Liver (tissue), 9 donors: Measurements from ENCODE around the gene MDM2. TPM values are rescaled to one million over a fixed set of nuclear protein-coding genes. Genes with fewer than 3 reads are reported as not detected.
A peak's percentile ranks its signal among the peaks of the same experiment; 100 is the strongest.

ENCODE experiments used
- DNase-seq: peaks from one replicate; pipeline ENCODE4 v3.0.0-alpha.2; 2017; ENCODE audit warnings: low spot score
- H3K27ac ChIP-seq, 2 donors: one replicate each; pipeline ENCODE4 v1.7.0; 2013; ENCODE audit warnings: inconsistent platforms in 2 of 2, low read length in 2 of 2, control low read depth in 1 of 2, low read depth in 1 of 2, mild to moderate bottlenecking in 1 of 2
- H3K27me3 ChIP-seq, 4 donors: one replicate each; pipeline versions ENCODE4 v1.6.1 to v1.7.0; 2013; ENCODE audit warnings: low read length in 3 of 4, inconsistent platforms in 1 of 4, mild to moderate bottlenecking in 1 of 4, moderate library complexity in 1 of 4; ENCODE audit not compliant: control insufficient read depth in 4 of 4, insufficient read depth in 4 of 4
- H3K36me3 ChIP-seq, 4 donors: one replicate each; pipeline versions ENCODE4 v1.6.1 to v1.7.0; 2013; ENCODE audit warnings: low read length in 3 of 4, mild to moderate bottlenecking in 3 of 4, low read depth in 1 of 4, moderate library complexity in 1 of 4; ENCODE audit not compliant: control insufficient read depth in 4 of 4, insufficient read depth in 3 of 4
- H3K4me1 ChIP-seq, 4 donors: one replicate each; pipeline versions ENCODE4 v1.6.1 to v1.7.0; 2013; ENCODE audit warnings: low read length in 3 of 4, mild to moderate bottlenecking in 3 of 4, moderate library complexity in 1 of 4; ENCODE audit not compliant: control insufficient read depth in 4 of 4, insufficient read depth in 4 of 4
- H3K4me3 ChIP-seq, 3 donors: one replicate each; pipeline versions ENCODE4 v1.6.1 to v1.7.0; 2013; ENCODE audit warnings: low read length in 3 of 3, control low read depth in 1 of 3, low read depth in 1 of 3, mild to moderate bottlenecking in 1 of 3
- H3K9ac ChIP-seq, 2 donors: one replicate each; pipeline ENCODE4 v1.7.0; 2013; ENCODE audit warnings: low read length in 2 of 2, mild to moderate bottlenecking in 2 of 2, moderate library complexity in 2 of 2, control low read depth in 1 of 2, low read depth in 1 of 2
- H3K9me3 ChIP-seq, 4 donors: one replicate each; pipeline versions ENCODE4 v1.6.1 to v1.7.0; 2013; ENCODE audit warnings: low read length in 3 of 4; ENCODE audit not compliant: control insufficient read depth in 4 of 4
- CTCF ChIP-seq: fragments of 150-350 bp; IDR thresholded peaks from 2 replicates; pipeline ENCODE4 v1.5.1; 2017; ENCODE audit warnings: improper control_type of control experiment, low read depth, low read length; ENCODE audit not compliant: missing input control
- EGR1 ChIP-seq, 2 donors: IDR thresholded peaks; 2 replicates each; pipeline ENCODE4 v1.6.1; 2016 to 2018; ENCODE audit warnings: antibody characterized with exemption in 2 of 2, low read depth in 2 of 2
- FOXA1 ChIP-seq: IDR thresholded peaks from 2 replicates; pipeline ENCODE4 v1.6.1; 2016; ENCODE audit warnings: antibody characterized with exemption
- FOXA2 ChIP-seq: IDR thresholded peaks from 2 replicates; pipeline ENCODE4 v1.6.1; 2016; ENCODE audit warnings: antibody characterized with exemption
- GABPA ChIP-seq, 2 donors: IDR thresholded peaks in 1 of 2; conservative IDR thresholded peaks in 1 of 2; 2 replicates each; pipeline ENCODE4 v1.6.1; 2016; ENCODE audit warnings: antibody characterized with exemption in 2 of 2, mild to moderate bottlenecking in 1 of 2, moderate library complexity in 1 of 2
- HNF4A ChIP-seq, 2 donors: conservative IDR thresholded peaks; 2 replicates each; pipeline ENCODE4 v1.6.1; 2016; ENCODE audit warnings: antibody characterized with exemption in 2 of 2, mild to moderate bottlenecking in 2 of 2
- HNF4G ChIP-seq: IDR thresholded peaks from 2 replicates; pipeline ENCODE4 v1.6.1; 2016; ENCODE audit warnings: antibody characterized with exemption
- JUND ChIP-seq, 2 donors: IDR thresholded peaks; 2 replicates each; pipeline ENCODE4 v1.6.1; 2016; ENCODE audit warnings: antibody characterized with exemption in 2 of 2
- NR2F2 ChIP-seq: IDR thresholded peaks from 2 replicates; pipeline ENCODE4 v1.6.1; 2016; ENCODE audit warnings: antibody characterized with exemption
- RAD21 ChIP-seq, 2 donors: IDR thresholded peaks; 2 replicates each; pipeline ENCODE4 v1.6.1; 2016; ENCODE audit warnings: antibody characterized with exemption in 2 of 2, mild to moderate bottlenecking in 2 of 2
- RXRA ChIP-seq, 2 donors: IDR thresholded peaks; 2 replicates each; pipeline ENCODE4 v1.6.1; 2017 to 2018; ENCODE audit warnings: antibody characterized with exemption in 2 of 2, mild to moderate bottlenecking in 1 of 2
- SP1 ChIP-seq: IDR thresholded peaks from 2 replicates; pipeline ENCODE4 v1.6.1; 2018; ENCODE audit warnings: antibody characterized with exemption, mild to moderate bottlenecking
- TAF1 ChIP-seq: conservative IDR thresholded peaks from 2 replicates; pipeline ENCODE4 v1.6.1; 2016; ENCODE audit warnings: antibody characterized with exemption, mild to moderate bottlenecking
- YY1 ChIP-seq: IDR thresholded peaks from 2 replicates; pipeline ENCODE4 v1.6.1; 2016; ENCODE audit warnings: antibody characterized with exemption, mild to moderate bottlenecking
- ZBTB33 ChIP-seq: IDR thresholded peaks from 2 replicates; pipeline ENCODE4 v1.6.1; 2016; ENCODE audit warnings: antibody characterized with exemption
- WGBS: extraction: QIAGEN DNeasy Blood & Tissue Kit; methylation state at CpG from one replicate; pipeline ENCODE4 v1.1.7; 2013; 5-methylcytosine and 5-hydroxymethylcytosine counted together
- polyA plus RNA-seq, 2 donors: library from polyadenylated mRNA; stranded (reverse) in 1 of 2; unstranded in 1 of 2; fragments of 200-250 nt in 1 of 2; fragments of >200 nt in 1 of 2; fragmentation: Nextera tagmentation in 1 of 2; extraction: Ambion mirVana in 1 of 2; gene quantifications; one replicate each; pipeline versions ENCODE4 v1.2.1 to v1.2.3, GENCODE V29; 2013 to 2015
- total RNA-seq, 2 donors: library from RNA; depleted of rRNA; stranded (reverse); fragments of >200 nt; gene quantifications; one replicate each; pipeline ENCODE4 v1.2.3, GENCODE V29; 2014
- TF ChIP-seq, protein P1 (sequence below): IDR thresholded peaks from 2 replicates; pipeline ENCODE4 v1.6.1; 2016; ENCODE audit warnings: antibody characterized with exemption, mild to moderate bottlenecking
- TF ChIP-seq, protein P2 (sequence below): IDR thresholded peaks from 2 replicates; pipeline ENCODE4 v1.6.1; 2016; ENCODE audit warnings: antibody characterized with exemption
- TF ChIP-seq, protein P3 (sequence below): IDR thresholded peaks from 2 replicates; pipeline ENCODE4 v1.6.1; 2016; ENCODE audit warnings: antibody characterized with exemption
- donor health status: healthy.
- donor health status: healthy.
- donor health status: healthy.
- donor health status: healthy.
- donor health status: healthy.

Gene MDM2
- total and polyA plus RNA-seq, 4 donors, result 10.1 to 69.4 (median 36.9) TPM

DNA sequence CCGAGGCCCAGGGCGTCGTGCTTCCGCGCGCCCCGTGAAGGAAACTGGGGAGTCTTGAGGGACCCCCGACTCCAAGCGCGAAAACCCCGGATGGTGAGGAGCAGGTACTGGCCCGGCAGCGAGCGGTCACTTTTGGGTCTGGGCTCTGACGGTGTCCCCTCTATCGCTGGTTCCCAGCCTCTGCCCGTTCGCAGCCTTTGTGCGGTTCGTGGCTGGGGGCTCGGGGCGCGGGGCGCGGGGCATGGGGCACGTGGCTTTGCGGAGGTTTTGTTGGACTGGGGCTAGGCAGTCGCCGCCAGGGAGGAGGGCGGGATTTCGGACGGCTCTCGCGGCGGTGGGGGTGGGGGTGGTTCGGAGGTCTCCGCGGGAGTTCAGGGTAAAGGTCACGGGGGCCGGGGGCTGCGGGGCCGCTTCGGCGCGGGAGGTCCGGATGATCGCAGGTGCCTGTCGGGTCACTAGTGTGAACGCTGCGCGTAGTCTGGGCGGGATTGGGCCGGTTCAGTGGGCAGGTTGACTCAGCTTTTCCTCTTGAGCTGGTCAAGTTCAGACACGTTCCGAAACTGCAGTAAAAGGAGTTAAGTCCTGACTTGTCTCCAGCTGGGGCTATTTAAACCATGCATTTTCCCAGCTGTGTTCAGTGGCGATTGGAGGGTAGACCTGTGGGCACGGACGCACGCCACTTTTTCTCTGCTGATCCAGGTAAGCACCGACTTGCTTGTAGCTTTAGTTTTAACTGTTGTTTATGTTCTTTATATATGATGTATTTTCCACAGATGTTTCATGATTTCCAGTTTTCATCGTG lies 612 bp downstream of the MDM2 start:
- Histone ChIP-seq H3K4me1 (peaks cover 0 to 21% (median 8%) of the 10 kb centered on the region in 4 donors), H3K27ac (peak overlapping the region; percentile 100), H3K27me3 (no peaks in the 10 kb centered on the region), H3K36me3 (peaks cover 2 to 12% (median 10%) of the 10 kb centered on the region in 4 donors), H3K4me3 (peak overlapping the region; percentile 93 to 97 (median 95)), H3K9me3 (no peaks in the 10 kb centered on the region), H3K9ac (peak overlapping the region; percentile 98 to 99)
- TF ChIP-seq JUND (IDR thresholded peaks at IDR 0.05) (peak; percentile 93 to 96), GABPA (IDR thresholded peaks at IDR 0.05 in 1 of 2, conservative IDR thresholded peaks at IDR 0.05 in 1 of 2) (no peak), EGR1 (IDR thresholded peaks at IDR 0.05; ENCODE audit: low read depth in 2 of 2) (peak in 1 of 2 donors; percentile 27), CTCF (no peak), RXRA (IDR thresholded peaks at IDR 0.05) (peak; percentile 55 to 61), TAF1 (peak; percentile 95), HNF4G (no peak), ZBTB33 (no peak), YY1 (no peak), HNF4A (conservative IDR thresholded peaks at IDR 0.05) (peak; percentile 22 to 34), SP1 (no peak), FOXA1 (no peak), NR2F2 (peak; percentile 32), RAD21 (IDR thresholded peaks at IDR 0.05) (peak; percentile 29 to 40), FOXA2 (peak; percentile 15)
- TF ChIP-seq, protein P1, sequence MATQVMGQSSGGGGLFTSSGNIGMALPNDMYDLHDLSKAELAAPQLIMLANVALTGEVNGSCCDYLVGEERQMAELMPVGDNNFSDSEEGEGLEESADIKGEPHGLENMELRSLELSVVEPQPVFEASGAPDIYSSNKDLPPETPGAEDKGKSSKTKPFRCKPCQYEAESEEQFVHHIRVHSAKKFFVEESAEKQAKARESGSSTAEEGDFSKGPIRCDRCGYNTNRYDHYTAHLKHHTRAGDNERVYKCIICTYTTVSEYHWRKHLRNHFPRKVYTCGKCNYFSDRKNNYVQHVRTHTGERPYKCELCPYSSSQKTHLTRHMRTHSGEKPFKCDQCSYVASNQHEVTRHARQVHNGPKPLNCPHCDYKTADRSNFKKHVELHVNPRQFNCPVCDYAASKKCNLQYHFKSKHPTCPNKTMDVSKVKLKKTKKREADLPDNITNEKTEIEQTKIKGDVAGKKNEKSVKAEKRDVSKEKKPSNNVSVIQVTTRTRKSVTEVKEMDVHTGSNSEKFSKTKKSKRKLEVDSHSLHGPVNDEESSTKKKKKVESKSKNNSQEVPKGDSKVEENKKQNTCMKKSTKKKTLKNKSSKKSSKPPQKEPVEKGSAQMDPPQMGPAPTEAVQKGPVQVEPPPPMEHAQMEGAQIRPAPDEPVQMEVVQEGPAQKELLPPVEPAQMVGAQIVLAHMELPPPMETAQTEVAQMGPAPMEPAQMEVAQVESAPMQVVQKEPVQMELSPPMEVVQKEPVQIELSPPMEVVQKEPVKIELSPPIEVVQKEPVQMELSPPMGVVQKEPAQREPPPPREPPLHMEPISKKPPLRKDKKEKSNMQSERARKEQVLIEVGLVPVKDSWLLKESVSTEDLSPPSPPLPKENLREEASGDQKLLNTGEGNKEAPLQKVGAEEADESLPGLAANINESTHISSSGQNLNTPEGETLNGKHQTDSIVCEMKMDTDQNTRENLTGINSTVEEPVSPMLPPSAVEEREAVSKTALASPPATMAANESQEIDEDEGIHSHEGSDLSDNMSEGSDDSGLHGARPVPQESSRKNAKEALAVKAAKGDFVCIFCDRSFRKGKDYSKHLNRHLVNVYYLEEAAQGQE, result peak; percentile 64
- TF ChIP-seq, protein P2, sequence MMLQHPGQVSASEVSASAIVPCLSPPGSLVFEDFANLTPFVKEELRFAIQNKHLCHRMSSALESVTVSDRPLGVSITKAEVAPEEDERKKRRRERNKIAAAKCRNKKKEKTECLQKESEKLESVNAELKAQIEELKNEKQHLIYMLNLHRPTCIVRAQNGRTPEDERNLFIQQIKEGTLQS, result peak; percentile 77
- TF ChIP-seq, protein P3, sequence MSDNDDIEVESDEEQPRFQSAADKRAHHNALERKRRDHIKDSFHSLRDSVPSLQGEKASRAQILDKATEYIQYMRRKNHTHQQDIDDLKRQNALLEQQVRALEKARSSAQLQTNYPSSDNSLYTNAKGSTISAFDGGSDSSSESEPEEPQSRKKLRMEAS, result no peak
- peak; percentile 82 for DNase-seq
- under 1% methylated on average over 61 of the region's 61 CpGs for WGBS
